IMR-90 (cell line): ENCODE data around the gene GSK3B. TPM values are rescaled to one million over a fixed set of nuclear protein-coding genes. Genes with fewer than 3 reads are reported as not detected.

ENCODE experiments used
- ATAC-seq: fragments of 200-7000 bp; cut with Tn5 transposase; 2 replicates; pipeline ENCODE4 v1.9.1; 2020; ENCODE audit warnings: low read depth, mild to moderate bottlenecking, moderate library complexity
- BruUV-seq: library from RNA; stranded (reverse); fragments of 400-500 nt; replicated peaks from 2 replicates; lab custom pipeline; 2021; lab: Mats Ljungman, UMichigan
- CTCF ChIA-PET: fragments of 300-600 bp; formaldehyde crosslinking; extraction: SDS; loops from one replicate; lab custom pipeline; 2021; ENCODE audit warnings: antibody characterized with exemption; lab: Yijun Ruan, JAX
- POLR2A ChIA-PET: fragments of 300-600 bp; sonication (Branson Sonifier 250); formaldehyde crosslinking; loops from one replicate; lab custom pipeline; 2022; ENCODE audit warnings: antibody characterized with exemption; ENCODE audit not compliant: unreplicated experiment; lab: Charles Lee
- DNase-seq: peaks from one replicate; pipeline ENCODE4 v3.0.0; 2013
- H2AFZ ChIP-seq: replicated peaks from 2 replicates; pipeline ENCODE3; 2013; ENCODE audit warnings: low read length, mild to moderate bottlenecking; ENCODE audit not compliant: poor library complexity
- H2AK5ac ChIP-seq: 2 replicates; pipeline ENCODE4 v1.6.1; 2013; ENCODE audit warnings: low read depth, low read length, inconsistent platforms
- H2AK9ac ChIP-seq: replicated peaks from 2 replicates; pipeline ENCODE3; 2013; ENCODE audit warnings: mild to moderate bottlenecking, low read depth, low read length, moderate library complexity; ENCODE audit not compliant: poor library complexity
- H2BK120ac ChIP-seq: 2 replicates; pipeline ENCODE4 v1.6.1; 2013; ENCODE audit warnings: low read depth, low read length, inconsistent platforms
- H2BK15ac ChIP-seq: 3 replicates; pipeline ENCODE4 v1.6.1; 2013; ENCODE audit warnings: low read depth, low read length, inconsistent platforms
- H2BK20ac ChIP-seq: 2 replicates; pipeline ENCODE4 v1.6.1; 2013; ENCODE audit warnings: low read depth, mild to moderate bottlenecking, inconsistent platforms, low read length, moderate library complexity
- H2BK5ac ChIP-seq: 2 replicates; pipeline ENCODE4 v1.6.1; 2013; ENCODE audit warnings: mild to moderate bottlenecking, low read depth, low read length, inconsistent platforms; ENCODE audit not compliant: poor library complexity, severe bottlenecking
- H3K14ac ChIP-seq: replicated peaks from 2 replicates; pipeline ENCODE4 v1.6.1; 2013; ENCODE audit warnings: low read depth, low read length, inconsistent platforms
- H3K18ac ChIP-seq: 2 replicates; pipeline ENCODE4 v1.6.1; 2013; ENCODE audit warnings: low read depth, low read length, control low read depth
- H3K23ac ChIP-seq: 2 replicates; pipeline ENCODE4 v1.6.1; 2013; ENCODE audit warnings: low read depth, low read length, inconsistent platforms
- H3K27ac ChIP-seq: 2 replicates; pipeline ENCODE4 v1.5.1; 2013; ENCODE audit warnings: mild to moderate bottlenecking, control low read depth, low read length; ENCODE audit not compliant: insufficient read depth
- H3K27me3 ChIP-seq: 2 replicates; pipeline ENCODE4 v1.6.1; 2013; ENCODE audit warnings: low read length; ENCODE audit not compliant: control insufficient read depth, insufficient read depth
- H3K36me3 ChIP-seq: 2 replicates; pipeline ENCODE4 v1.6.1; 2013; ENCODE audit warnings: low read length, mixed read lengths; ENCODE audit not compliant: control insufficient read depth, insufficient read depth
- H3K4ac ChIP-seq: 2 replicates; pipeline ENCODE4 v1.6.1; 2013; ENCODE audit warnings: low read depth, low read length, inconsistent platforms
- H3K4me1 ChIP-seq: 2 replicates; pipeline ENCODE4 v1.6.1; 2013; ENCODE audit warnings: low read length, mixed read lengths; ENCODE audit not compliant: control insufficient read depth, insufficient read depth
- H3K4me2 ChIP-seq: 2 replicates; pipeline ENCODE4 v1.6.1; 2013; ENCODE audit warnings: low read depth, mild to moderate bottlenecking, control low read depth, low read length, moderate library complexity
- H3K4me3 ChIP-seq: 2 replicates; pipeline ENCODE4 v1.5.1; 2013; ENCODE audit warnings: low read depth, mild to moderate bottlenecking, control low read depth, low read length, moderate library complexity; ENCODE audit not compliant: insufficient read depth
- H3K56ac ChIP-seq: 2 replicates; pipeline ENCODE4 v1.6.1; 2013; ENCODE audit warnings: low read length, inconsistent platforms; ENCODE audit not compliant: insufficient read depth; ENCODE audit errors: extremely low read depth
- H3K79me1 ChIP-seq, 2 experiments: 2 replicates each; pipeline ENCODE4 v1.6.1; 2013; ENCODE audit warnings: low read length in 2 of 2, inconsistent platforms in 1 of 2, low read depth in 1 of 2
- H3K9ac ChIP-seq: 2 replicates; pipeline ENCODE4 v1.6.1; 2013; ENCODE audit warnings: low read depth, low read length, control low read depth
- H3K9me1 ChIP-seq: 2 replicates; pipeline ENCODE4 v1.6.1; 2013; ENCODE audit warnings: low read length, inconsistent platforms; ENCODE audit not compliant: insufficient read depth
- H3K9me3 ChIP-seq: 2 replicates; pipeline ENCODE4 v1.6.1; 2013; ENCODE audit warnings: low read length; ENCODE audit not compliant: control insufficient read depth, insufficient read depth
- H4K20me1 ChIP-seq: 2 replicates; pipeline ENCODE4 v1.6.1; 2013; ENCODE audit warnings: low read length, inconsistent platforms; ENCODE audit not compliant: insufficient read depth
- H4K5ac ChIP-seq: 2 replicates; pipeline ENCODE4 v1.6.1; 2013; ENCODE audit warnings: mild to moderate bottlenecking, low read depth, low read length, control low read depth
- H4K8ac ChIP-seq, 2 experiments: 2 replicates each; pipeline ENCODE4 v1.6.1; 2013; ENCODE audit warnings: low read depth in 2 of 2, low read length in 2 of 2, control low read depth in 1 of 2, inconsistent platforms in 1 of 2
- H4K91ac ChIP-seq: 2 replicates; pipeline ENCODE4 v1.6.1; 2013; ENCODE audit warnings: low read depth, low read length, inconsistent platforms; ENCODE audit not compliant: insufficient read depth
- BHLHE40 ChIP-seq: fragments of 150-350 bp; IDR thresholded peaks from 2 replicates; pipeline ENCODE4 v1.6.1; 2016; ENCODE audit warnings: mild to moderate bottlenecking, low read depth, low read length
- CEBPB ChIP-seq: IDR thresholded peaks from 2 replicates; pipeline ENCODE4 v1.6.1; 2012; ENCODE audit warnings: low read depth, low read length, improper control_type of control experiment
- CHD1 ChIP-seq: IDR thresholded peaks from 2 replicates; pipeline ENCODE4 v1.6.1; 2012; ENCODE audit warnings: low read depth, low read length, improper control_type of control experiment
- FOS ChIP-seq: fragments of 150-350 bp; IDR thresholded peaks from 2 replicates; pipeline ENCODE4 v1.6.1; 2016; ENCODE audit warnings: low read depth, low read length
- MAFK ChIP-seq: IDR thresholded peaks from 2 replicates; pipeline ENCODE4 v1.6.1; 2012; ENCODE audit warnings: low read depth, low read length, improper control_type of control experiment
- MAZ ChIP-seq: IDR thresholded peaks from 2 replicates; pipeline ENCODE4 v1.6.1; 2012; ENCODE audit warnings: low read depth, mild to moderate bottlenecking, low read length, improper control_type of control experiment, moderate library complexity, borderline replicate concordance
- MXI1 ChIP-seq: IDR thresholded peaks from 2 replicates; pipeline ENCODE4 v1.6.1; 2012; ENCODE audit warnings: low read depth, mild to moderate bottlenecking, low read length, moderate library complexity, borderline replicate concordance
- NFE2L2 ChIP-seq: fragments of 150-350 bp; IDR thresholded peaks from 2 replicates; pipeline ENCODE4 v1.6.1; 2016; ENCODE audit warnings: low read depth, mild to moderate bottlenecking, low read length
- POLR2A ChIP-seq: IDR thresholded peaks from 2 replicates; pipeline ENCODE4 v1.6.1; 2012; ENCODE audit warnings: mild to moderate bottlenecking, low read depth, low read length
- RFX5 ChIP-seq: IDR thresholded peaks from 2 replicates; pipeline ENCODE4 v1.8.0; 2012; ENCODE audit warnings: low read depth, mild to moderate bottlenecking, low read length, moderate library complexity
- SMC3 ChIP-seq: fragments of 150-350 bp; IDR thresholded peaks from 2 replicates; pipeline ENCODE4 v1.6.1; 2016; ENCODE audit warnings: low read depth, mild to moderate bottlenecking, antibody characterized with exemption, low read length, moderate library complexity
- WGBS, 2 experiments: methylation state at CpG; one replicate each; pipeline versions ENCODE4 v1.1.5 to v1.1.7; 2013; ENCODE audit warnings: missing lambda C conversion rate in 2 of 2; ENCODE audit not compliant: insufficient read length in 1 of 2; ENCODE audit errors: extremely low coverage in 2 of 2; 5-methylcytosine and 5-hydroxymethylcytosine counted together
- dilution Hi-C: fragments of 300-500 bp; cut with HindIII; formaldehyde crosslinking; loops from one replicate; pipeline ENCODE4 v1.14.3; 2018; ENCODE audit warnings: low sequenced_read_pairs; ENCODE audit not compliant: unreplicated experiment
- in situ Hi-C: fragments of 300-500 bp; cut with MboI; formaldehyde crosslinking; loops from 3 replicates; pipeline ENCODE4 v1.14.3; 2019; ENCODE audit warnings: low sequenced_read_pairs, inconsistent platforms, mixed read lengths
- intact Hi-C: fragments of 100-400 bp; cut with micrococcal nuclease; formaldehyde crosslinking; loops from 2 replicates; pipeline ENCODE4 v1.10.0; 2022
- polyA plus RNA-seq, 3 experiments: library from polyadenylated mRNA; depleted of rRNA; stranded (reverse); fragments of >200 nt; gene quantifications; 2 replicates each; pipeline ENCODE4 v1.2.3, GENCODE V29; 2012; ENCODE audit warnings: low replicate concordance in 1 of 3
- total RNA-seq: library from RNA; depleted of rRNA; stranded (reverse); fragments of >200 nt; gene quantifications from 2 replicates; pipeline ENCODE4 v1.2.3, GENCODE V29; 2012
- TF ChIP-seq, protein P1 (sequence below): fragments of 150-350 bp; IDR thresholded peaks from 2 replicates; pipeline ENCODE4 v1.6.1; 2016; ENCODE audit warnings: low read depth, mild to moderate bottlenecking, low read length, moderate library complexity, borderline replicate concordance
- TF ChIP-seq, protein P2 (sequence below): conservative IDR thresholded peaks from 2 replicates; pipeline ENCODE4 v1.5.1; 2012; ENCODE audit warnings: mild to moderate bottlenecking, low read depth, low read length, improper control_type of control experiment
- TF ChIP-seq, protein P3 (sequence below): fragments of 150-350 bp; IDR thresholded peaks from 2 replicates; pipeline ENCODE4 v1.6.1; 2017; ENCODE audit warnings: mild to moderate bottlenecking, antibody characterized with exemption, low read length, low read depth

Gene GSK3B
- total and polyA plus RNA-seq, 2 of the 4 experiments (the other 2 are of a cell fraction), result 19.2 to 33.2 TPM

DNA sequence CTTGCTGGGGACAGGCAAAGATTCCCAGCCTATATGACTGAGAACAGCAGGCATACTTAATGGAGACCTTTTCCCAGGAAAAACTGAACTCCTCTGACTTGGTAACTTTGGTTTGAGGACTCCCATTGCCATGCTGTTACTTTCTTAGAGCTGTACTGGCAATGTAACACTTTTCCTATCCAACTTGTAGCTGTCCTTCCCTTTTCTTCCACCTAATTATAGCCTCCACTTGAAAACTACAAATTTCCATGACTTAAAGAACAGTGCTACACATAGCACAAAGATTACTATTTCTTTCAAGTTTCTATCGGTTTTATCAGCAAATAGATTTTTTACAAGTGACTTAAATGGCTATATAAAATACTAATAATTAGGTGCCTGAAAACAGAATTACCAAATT is 116.9 kb downstream of the GSK3B start:
- no peak overlapping the region for H2AK9ac ChIP-seq
- H3K36me3 ChIP-seq, result peaks cover 6% of the 10 kb centered on the region; the same call in 1 of the 2 replicates
- dilution Hi-C loops, result no loop called here
- H4K91ac ChIP-seq, result no peak overlapping the region
- no peak overlapping the region for H2AFZ ChIP-seq
- DNase-seq, result no peak
- ChIA-PET POLR2A (no interaction called here), CTCF (no interaction called here)
- no peaks in the 10 kb centered on the region for H3K27me3 ChIP-seq
- BruUV-seq, result no TSS peak
- H3K9me3 ChIP-seq, result no peaks in the 10 kb centered on the region
- ATAC-seq, result no peak
- no peak overlapping the region for H3K4ac ChIP-seq
- peaks cover 39 to 79% of the 10 kb centered on the region in 2 experiments for H3K79me1 ChIP-seq
- H4K5ac ChIP-seq, result no peak overlapping the region
- H2BK15ac ChIP-seq, result no peak overlapping the region
- H3K4me2 ChIP-seq, result no peak overlapping the region
- no peak overlapping the region for H2BK20ac ChIP-seq
- H3K18ac ChIP-seq, result no peak overlapping the region
- H3K14ac ChIP-seq, result no peak overlapping the region
- no peak for TF ChIP-seq POLR2A
- TF ChIP-seq RFX5, result no peak
- no peak for TF ChIP-seq FOS
- TF ChIP-seq, protein P1, sequence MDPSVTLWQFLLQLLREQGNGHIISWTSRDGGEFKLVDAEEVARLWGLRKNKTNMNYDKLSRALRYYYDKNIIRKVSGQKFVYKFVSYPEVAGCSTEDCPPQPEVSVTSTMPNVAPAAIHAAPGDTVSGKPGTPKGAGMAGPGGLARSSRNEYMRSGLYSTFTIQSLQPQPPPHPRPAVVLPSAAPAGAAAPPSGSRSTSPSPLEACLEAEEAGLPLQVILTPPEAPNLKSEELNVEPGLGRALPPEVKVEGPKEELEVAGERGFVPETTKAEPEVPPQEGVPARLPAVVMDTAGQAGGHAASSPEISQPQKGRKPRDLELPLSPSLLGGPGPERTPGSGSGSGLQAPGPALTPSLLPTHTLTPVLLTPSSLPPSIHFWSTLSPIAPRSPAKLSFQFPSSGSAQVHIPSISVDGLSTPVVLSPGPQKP, result no peak
- TF ChIP-seq, protein P2, sequence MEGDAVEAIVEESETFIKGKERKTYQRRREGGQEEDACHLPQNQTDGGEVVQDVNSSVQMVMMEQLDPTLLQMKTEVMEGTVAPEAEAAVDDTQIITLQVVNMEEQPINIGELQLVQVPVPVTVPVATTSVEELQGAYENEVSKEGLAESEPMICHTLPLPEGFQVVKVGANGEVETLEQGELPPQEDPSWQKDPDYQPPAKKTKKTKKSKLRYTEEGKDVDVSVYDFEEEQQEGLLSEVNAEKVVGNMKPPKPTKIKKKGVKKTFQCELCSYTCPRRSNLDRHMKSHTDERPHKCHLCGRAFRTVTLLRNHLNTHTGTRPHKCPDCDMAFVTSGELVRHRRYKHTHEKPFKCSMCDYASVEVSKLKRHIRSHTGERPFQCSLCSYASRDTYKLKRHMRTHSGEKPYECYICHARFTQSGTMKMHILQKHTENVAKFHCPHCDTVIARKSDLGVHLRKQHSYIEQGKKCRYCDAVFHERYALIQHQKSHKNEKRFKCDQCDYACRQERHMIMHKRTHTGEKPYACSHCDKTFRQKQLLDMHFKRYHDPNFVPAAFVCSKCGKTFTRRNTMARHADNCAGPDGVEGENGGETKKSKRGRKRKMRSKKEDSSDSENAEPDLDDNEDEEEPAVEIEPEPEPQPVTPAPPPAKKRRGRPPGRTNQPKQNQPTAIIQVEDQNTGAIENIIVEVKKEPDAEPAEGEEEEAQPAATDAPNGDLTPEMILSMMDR, result no peak
- TF ChIP-seq NFE2L2, result no peak
- TF ChIP-seq BHLHE40, result no peak
- no peak for TF ChIP-seq CHD1
- TF ChIP-seq MXI1, result no peak
- no peak for TF ChIP-seq SMC3
- no peak for TF ChIP-seq MAFK
- TF ChIP-seq, protein P3, sequence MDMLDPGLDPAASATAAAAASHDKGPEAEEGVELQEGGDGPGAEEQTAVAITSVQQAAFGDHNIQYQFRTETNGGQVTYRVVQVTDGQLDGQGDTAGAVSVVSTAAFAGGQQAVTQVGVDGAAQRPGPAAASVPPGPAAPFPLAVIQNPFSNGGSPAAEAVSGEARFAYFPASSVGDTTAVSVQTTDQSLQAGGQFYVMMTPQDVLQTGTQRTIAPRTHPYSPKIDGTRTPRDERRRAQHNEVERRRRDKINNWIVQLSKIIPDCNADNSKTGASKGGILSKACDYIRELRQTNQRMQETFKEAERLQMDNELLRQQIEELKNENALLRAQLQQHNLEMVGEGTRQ, result no peak
- TF ChIP-seq CEBPB, result no peak
- no peak for TF ChIP-seq MAZ
- H3K56ac ChIP-seq, result no peak overlapping the region
- H4K8ac ChIP-seq, result no peak overlapping the region
- H3K23ac ChIP-seq, result no peak overlapping the region
- H2BK5ac ChIP-seq, result no peak overlapping the region
- no peak overlapping the region for H2BK120ac ChIP-seq
- H4K20me1 ChIP-seq, result peaks cover 59% of the 10 kb centered on the region
- H3K4me1 ChIP-seq, result no peaks in the 10 kb centered on the region
- no peak overlapping the region for H2AK5ac ChIP-seq
- no peak overlapping the region for H3K4me3 ChIP-seq
- in situ Hi-C loops, result no loop called here
- peaks cover 12% of the 10 kb centered on the region; the same call in 1 of the 2 replicates for H3K9me1 ChIP-seq
- WGBS, 2 experiments, result no CpG with 5 or more reads among the region's 1 CpG
- no peak overlapping the region for H3K27ac ChIP-seq
- intact Hi-C loops, result no loop called here
- no peak overlapping the region for H3K9ac ChIP-seq
